GM21360 (cell line): ENCODE measurements around the gene LSP1.
"Not testable (repeated sequence)": the region's sequence is repeated elsewhere in the genome, so short reads cannot be mapped to it uniquely, and the experiment has no call there.

ENCODE experiments used
- ATAC-seq: cut with Tn5 transposase; IDR thresholded peaks from one replicate; pipeline ENCODE4 v1.9.1; 2021; ENCODE audit warnings: mild to moderate bottlenecking, moderate library complexity; ENCODE audit not compliant: unreplicated experiment

LSP1 gene

GRCh38 chr11:1937616-1938342 is 84.9 kb downstream of the LSP1 start:
- no peak for ATAC-seq

DNA sequence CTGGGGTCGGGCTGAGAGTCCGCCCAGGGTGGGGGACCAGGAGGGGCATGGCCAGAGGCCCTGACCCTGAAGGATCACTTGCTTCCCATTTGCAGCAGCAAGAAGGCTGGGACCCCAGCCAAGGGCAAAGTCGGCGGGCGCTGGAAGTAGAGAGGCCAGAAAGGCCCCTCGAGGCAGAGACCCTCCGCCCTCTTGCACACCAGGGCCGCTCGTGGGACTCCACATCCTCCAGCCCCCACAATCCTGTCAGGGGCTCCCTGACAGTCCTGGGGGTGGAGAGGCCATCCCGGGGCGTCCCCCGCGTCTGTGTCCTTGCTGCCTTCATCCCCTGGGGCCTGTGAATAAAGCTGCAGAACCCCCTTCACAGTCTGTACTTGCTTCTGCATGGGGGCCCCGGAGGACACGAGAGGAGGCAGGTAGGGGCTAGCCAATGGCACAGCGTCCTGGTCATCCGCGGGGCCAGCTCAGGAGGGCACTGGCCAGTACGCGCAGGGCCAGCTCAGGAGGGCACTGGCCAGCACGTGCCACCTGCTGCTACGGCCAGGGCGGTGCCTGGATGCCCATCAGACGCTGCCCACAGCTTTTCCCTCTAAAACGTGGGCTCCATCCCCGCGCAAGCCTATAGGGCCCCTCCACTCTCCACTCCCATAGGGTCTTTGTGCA is 85.6 kb downstream of the LSP1 start:
- ATAC-seq = no peak

- no peak for ATAC-seq
These were observed 86.2 kb downstream of the LSP1 start for GRCh38 chr11:1939006-1939625.

DNA sequence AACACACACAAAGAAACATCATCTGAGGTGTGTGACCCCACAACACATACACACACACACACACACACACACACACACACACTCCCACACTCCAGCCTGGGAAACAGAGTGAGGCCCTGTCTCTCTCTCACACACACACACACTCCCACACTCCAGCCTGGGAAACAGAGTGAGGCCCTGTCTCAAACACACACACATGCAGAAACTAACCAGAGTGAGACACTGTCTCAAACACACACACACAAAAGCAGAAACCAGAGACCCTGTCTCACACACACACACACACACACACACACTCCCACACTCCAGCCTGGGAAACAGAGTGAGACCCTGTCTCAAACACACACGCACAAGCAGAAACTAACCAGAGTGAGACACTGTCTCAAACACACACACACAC is 86.9 kb downstream of the LSP1 start:
- ATAC-seq = not testable (repeated sequence)
